Colonic mucosa (tissue), 4 donors: ENCODE data around the gene FAIM. TPM values are rescaled to one million over a fixed set of nuclear protein-coding genes. Genes with fewer than 3 reads are reported as not detected.
"Not testable (repeated sequence)": the region's sequence is repeated elsewhere in the genome, so short reads cannot be mapped to it uniquely, and the experiment has no call there.

Source experiments
- DNase-seq: peaks from one replicate; pipeline ENCODE4 v3.0.0-alpha.2; 2020
- H3K27ac ChIP-seq: fragments of 200-600 bp; one replicate; pipeline ENCODE4 v1.8.0; 2021
- H3K27me3 ChIP-seq: fragments of 200-600 bp; one replicate; pipeline ENCODE4 v1.8.0; 2021
- H3K36me3 ChIP-seq: fragments of 200-600 bp; one replicate; pipeline ENCODE4 v1.8.0; 2021
- H3K4me1 ChIP-seq: fragments of 200-600 bp; one replicate; pipeline ENCODE4 v1.8.0; 2021; ENCODE audit warnings: mild to moderate bottlenecking
- H3K4me3 ChIP-seq: fragments of 200-600 bp; one replicate; pipeline ENCODE4 v1.8.0; 2021
- H3K9ac ChIP-seq, 2 donors: one replicate each; pipeline ENCODE4 v1.7.0; 2013; ENCODE audit warnings: control low read depth in 2 of 2, low read depth in 2 of 2, low read length in 2 of 2
- H3K9me3 ChIP-seq: fragments of 200-600 bp; one replicate; pipeline ENCODE4 v1.8.0; 2021
- CTCF ChIP-seq: fragments of 200-600 bp; IDR thresholded peaks from one replicate; pipeline ENCODE4 v1.8.0; 2022; ENCODE audit warnings: antibody characterized with exemption, mild to moderate bottlenecking
- intact Hi-C: fragments of 100-400 bp; cut with DNase I; formaldehyde crosslinking; loops from one replicate; pipeline ENCODE4 v1.14.1; 2022
- total RNA-seq, 2 donors: library from RNA; stranded (reverse); fragmentation: NEBNext Ultra II Directional in 1 of 2; extraction: Animal tissue kit (Norgen Biotek cat#: 25700) in 1 of 2; gene quantifications; one replicate each; pipeline ENCODE4 v1.2.1, GENCODE V29; 2021
- donor health status: healthy.
- donor health status: DM: no; HTN: no; CAD: no.
- donor health status: DM: no; HTN: no; CAD: no.

The FAIM gene
- total RNA-seq, 2 donors from 2014 or later, result 4.4 to 7.0 TPM

- H3K27me3 ChIP-seq, result no peaks in the 10 kb centered on the region
These were observed 39.5 kb upstream of the FAIM start for GRCh38 chr3:138569090-138569489.

GRCh38 chr3:138569624-138570023, 38.9 kb upstream of the FAIM start:
- H3K36me3 ChIP-seq, H3K4me1 ChIP-seq, H3K27ac ChIP-seq, intact Hi-C loops, H3K4me3 ChIP-seq, H3K9ac ChIP-seq, DNase-seq, H3K27me3 ChIP-seq, H3K9me3 ChIP-seq: not testable (repeated sequence)

More at GRCh38 chr3:138569090-138569489, 39.5 kb upstream of the FAIM start:
- Histone ChIP-seq H3K4me3 (no peak overlapping the region), H3K9ac (no peak overlapping the region), H3K27ac (no peak overlapping the region), H3K9me3 (no peaks in the 10 kb centered on the region), H3K4me1 (no peaks in the 10 kb centered on the region), H3K36me3 (no peaks in the 10 kb centered on the region)
- DNase-seq, result no peak
- intact Hi-C loops, result no loop called here
- TF ChIP-seq CTCF, result no peak

- H3K4me3 ChIP-seq, result no peak overlapping the region
- TF ChIP-seq CTCF, result no peak
- no peak overlapping the region for H3K9ac ChIP-seq
- DNase-seq, result no peak
- H3K36me3 ChIP-seq, result no peaks in the 10 kb centered on the region
- no peaks in the 10 kb centered on the region for H3K4me1 ChIP-seq
- intact Hi-C loops, result no loop called here
- no peak overlapping the region for H3K27ac ChIP-seq
- no peaks in the 10 kb centered on the region for H3K9me3 ChIP-seq
- no peaks in the 10 kb centered on the region for H3K27me3 ChIP-seq
These were observed 35.4 kb upstream of the FAIM start for GRCh38 chr3:138573138-138573537.

GRCh38 chr3:138578141-138578540, 30.4 kb upstream of the FAIM start:
- H3K27ac ChIP-seq, result no peak overlapping the region
- no peak for TF ChIP-seq CTCF
- H3K27me3 ChIP-seq, result no peaks in the 10 kb centered on the region
- intact Hi-C loops, result no loop called here
- no peaks in the 10 kb centered on the region for H3K4me1 ChIP-seq
- no peaks in the 10 kb centered on the region for H3K36me3 ChIP-seq
- H3K9me3 ChIP-seq, result no peaks in the 10 kb centered on the region
- H3K9ac ChIP-seq, result no peak overlapping the region
- DNase-seq, result no peak
- no peak overlapping the region for H3K4me3 ChIP-seq

GRCh38 chr3:138578961-138579574, 29.5 kb upstream of the FAIM start:
- H3K36me3 ChIP-seq, result no peaks in the 10 kb centered on the region
- H3K4me1 ChIP-seq, result no peaks in the 10 kb centered on the region
- no peak overlapping the region for H3K27ac ChIP-seq
- H3K4me3 ChIP-seq, result no peak overlapping the region
- no peaks in the 10 kb centered on the region for H3K9me3 ChIP-seq
- no peak for DNase-seq
- H3K27me3 ChIP-seq, result no peaks in the 10 kb centered on the region
- no peak for TF ChIP-seq CTCF
- intact Hi-C loops, result no loop called here
- no peak overlapping the region for H3K9ac ChIP-seq

GRCh38 chr3:138587374-138587773, 21.2 kb upstream of the FAIM start:
- H3K36me3 ChIP-seq, result no peaks in the 10 kb centered on the region
- H3K27me3 ChIP-seq, result no peaks in the 10 kb centered on the region
- no peak overlapping the region for H3K4me3 ChIP-seq
- H3K4me1 ChIP-seq, result no peaks in the 10 kb centered on the region
- H3K9me3 ChIP-seq, result no peaks in the 10 kb centered on the region
- DNase-seq, result no peak
- no peak overlapping the region for H3K9ac ChIP-seq
- no peak overlapping the region for H3K27ac ChIP-seq
- intact Hi-C loops, result no loop called here
- no peak for TF ChIP-seq CTCF
